ENCODE data around the gene SMIM23.
"Not testable (repeated sequence)": the region's sequence is repeated elsewhere in the genome, so short reads cannot be mapped to it uniquely, and the experiment has no call there.

Gene SMIM23

GRCh38 chr5:171774418-171774817 is 11.2 kb upstream of the SMIM23 start:
- no peak for DNase-seq

GRCh38 chr5:171776213-171776612 is 9.4 kb upstream of the SMIM23 start:
- no peak for DNase-seq

- DNase-seq, result no peak
These were observed 8.6 kb upstream of the SMIM23 start for GRCh38 chr5:171776770-171777759.

- DNase-seq, result not testable (repeated sequence)
These were observed 3.9 kb upstream of the SMIM23 start for GRCh38 chr5:171781744-171782143.

- no peak for DNase-seq
These were observed 3.2 kb upstream of the SMIM23 start for GRCh38 chr5:171782332-171782966.

- no peak for DNase-seq
These were observed 2.6 kb upstream of the SMIM23 start for GRCh38 chr5:171783051-171783450.

- no peak for DNase-seq
These were observed 3.7 kb downstream of the SMIM23 start for GRCh38 chr5:171789353-171789752.

- DNase-seq, result no peak
These were observed 4.8 kb downstream of the SMIM23 start for GRCh38 chr5:171790408-171790807.

GRCh38 chr5:171794470-171794960 is 8.9 kb downstream of the SMIM23 start:
- no peak for DNase-seq

- no peak for DNase-seq
These were observed 9.8 kb downstream of the SMIM23 start for GRCh38 chr5:171795381-171795780.

- no peak for DNase-seq
These were observed 10.8 kb downstream of the SMIM23 start for GRCh38 chr5:171796436-171796835.

GRCh38 chr5:171797543-171797942 is 11.9 kb downstream of the SMIM23 start:
- no peak for DNase-seq

GRCh38 chr5:171798418-171798817 is 12.8 kb downstream of the SMIM23 start:
- DNase-seq, result no peak

- no peak for DNase-seq
These were observed 16.2 kb downstream of the SMIM23 start for GRCh38 chr5:171801839-171802238.

GRCh38 chr5:171805746-171806145 is 20.1 kb downstream of the SMIM23 start:
- no peak for DNase-seq

GRCh38 chr5:171806976-171807747 is 21.5 kb downstream of the SMIM23 start:
- no peak for DNase-seq

GRCh38 chr5:171808453-171808852 is 22.8 kb downstream of the SMIM23 start:
- DNase-seq, result no peak

GRCh38 chr5:171808951-171809350 is 23.3 kb downstream of the SMIM23 start:
- DNase-seq, result no peak

GRCh38 chr5:171810227-171810626 is 24.6 kb downstream of the SMIM23 start:
- no peak for DNase-seq

GRCh38 chr5:171813270-171813669 is 27.7 kb downstream of the SMIM23 start:
- DNase-seq, result no peak

GRCh38 chr5:171813813-171814490 is 28.3 kb downstream of the SMIM23 start:
- DNase-seq, result no peak

GRCh38 chr5:171816666-171817065 is 31.0 kb downstream of the SMIM23 start:
- no peak for DNase-seq

GRCh38 chr5:171820561-171820960 is 34.9 kb downstream of the SMIM23 start:
- no peak for DNase-seq

All from NCI-H1092 (cell line).